KMS-11 (cell line): ENCODE data around the gene CTBS.

Experiments
- H2AFZ ChIP-seq: fragments of 200-600 bp; sonication (generic); 2 replicates; pipeline ENCODE4 v1.6.1; 2016; ENCODE audit warnings: antibody characterized with exemption, mixed run types, low read depth
- H3K27ac ChIP-seq: fragments of 200-600 bp; sonication (generic); 2 replicates; pipeline ENCODE4 v1.6.1; 2016; ENCODE audit warnings: mild to moderate bottlenecking, mixed run types
- H3K27me3 ChIP-seq: fragments of 200-600 bp; sonication (generic); 2 replicates; pipeline ENCODE4 v1.6.1; 2017; ENCODE audit warnings: mild to moderate bottlenecking, low read depth, mixed run types, moderate library complexity; ENCODE audit not compliant: insufficient read depth
- H3K36me3 ChIP-seq: fragments of 200-600 bp; sonication (generic); 2 replicates; pipeline ENCODE4 v1.6.1; 2017; ENCODE audit warnings: mild to moderate bottlenecking, mixed run types; ENCODE audit not compliant: insufficient read depth
- H3K4me1 ChIP-seq: fragments of 200-600 bp; sonication (generic); 2 replicates; pipeline ENCODE4 v1.6.1; 2016; ENCODE audit warnings: mild to moderate bottlenecking, low read depth, mixed run types; ENCODE audit not compliant: poor library complexity, severe bottlenecking
- H3K4me2 ChIP-seq: fragments of 200-600 bp; sonication (generic); 2 replicates; pipeline ENCODE4 v1.7.0; 2016; ENCODE audit warnings: mild to moderate bottlenecking, mixed run types
- H3K4me3 ChIP-seq: fragments of 200-600 bp; sonication (generic); IDR thresholded peaks from 2 replicates; pipeline ENCODE4 v1.6.1; 2017; ENCODE audit warnings: low read depth, low read length, mixed read lengths; ENCODE audit not compliant: insufficient read depth
- H3K79me2 ChIP-seq: fragments of 200-600 bp; sonication (generic); 2 replicates; pipeline ENCODE4 v1.6.1; 2016; ENCODE audit warnings: low read depth, mixed run types; ENCODE audit not compliant: insufficient read depth
- H3K9ac ChIP-seq: fragments of 200-600 bp; sonication (generic); 2 replicates; pipeline ENCODE4 v1.6.1; 2016; ENCODE audit warnings: mild to moderate bottlenecking, mixed run types
- H4K20me1 ChIP-seq: fragments of 200-600 bp; sonication (generic); 2 replicates; pipeline ENCODE4 v1.6.1; 2016; ENCODE audit warnings: mild to moderate bottlenecking, mixed run types; ENCODE audit not compliant: insufficient read depth
- TF ChIP-seq, protein P1 (sequence below): fragments of 200-600 bp; sonication (generic); conservative IDR thresholded peaks from 2 replicates; pipeline ENCODE4 v1.6.1; 2017; ENCODE audit warnings: low read depth, mild to moderate bottlenecking, antibody characterized with exemption, low read length, moderate library complexity, mixed read lengths

The CTBS gene

DNA sequence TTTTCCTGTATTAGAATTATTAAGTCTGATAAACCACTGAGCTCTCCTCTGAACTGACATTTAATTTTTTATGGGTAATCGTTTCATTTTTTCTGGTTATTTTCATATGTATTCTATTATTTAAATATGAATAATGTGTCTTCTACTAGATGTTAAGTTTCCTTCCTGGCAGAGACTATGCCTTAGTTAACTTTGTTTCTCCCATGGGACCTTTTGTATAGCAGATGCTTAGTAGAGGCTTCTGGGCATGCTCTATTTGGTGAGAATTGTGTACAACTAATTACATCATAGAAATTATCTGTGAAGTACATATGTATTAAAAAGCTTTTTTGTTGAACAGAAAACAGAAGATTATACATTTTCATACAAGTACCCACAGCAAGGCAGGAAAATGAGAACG, 23.4 kb downstream of the CTBS start:
- Histone ChIP-seq H3K27me3 (no peaks in the 10 kb centered on the region), H3K4me2 (no peak overlapping the region), H3K4me1 (no peaks in the 10 kb centered on the region), H3K27ac (no peak overlapping the region), H3K36me3 (no peaks in the 10 kb centered on the region), H3K9ac (no peak overlapping the region), H2AFZ (no peak overlapping the region), H3K79me2 (no peaks in the 10 kb centered on the region), H3K4me3 (no peak overlapping the region), H4K20me1 (no peaks in the 10 kb centered on the region)
- TF ChIP-seq, protein P1, sequence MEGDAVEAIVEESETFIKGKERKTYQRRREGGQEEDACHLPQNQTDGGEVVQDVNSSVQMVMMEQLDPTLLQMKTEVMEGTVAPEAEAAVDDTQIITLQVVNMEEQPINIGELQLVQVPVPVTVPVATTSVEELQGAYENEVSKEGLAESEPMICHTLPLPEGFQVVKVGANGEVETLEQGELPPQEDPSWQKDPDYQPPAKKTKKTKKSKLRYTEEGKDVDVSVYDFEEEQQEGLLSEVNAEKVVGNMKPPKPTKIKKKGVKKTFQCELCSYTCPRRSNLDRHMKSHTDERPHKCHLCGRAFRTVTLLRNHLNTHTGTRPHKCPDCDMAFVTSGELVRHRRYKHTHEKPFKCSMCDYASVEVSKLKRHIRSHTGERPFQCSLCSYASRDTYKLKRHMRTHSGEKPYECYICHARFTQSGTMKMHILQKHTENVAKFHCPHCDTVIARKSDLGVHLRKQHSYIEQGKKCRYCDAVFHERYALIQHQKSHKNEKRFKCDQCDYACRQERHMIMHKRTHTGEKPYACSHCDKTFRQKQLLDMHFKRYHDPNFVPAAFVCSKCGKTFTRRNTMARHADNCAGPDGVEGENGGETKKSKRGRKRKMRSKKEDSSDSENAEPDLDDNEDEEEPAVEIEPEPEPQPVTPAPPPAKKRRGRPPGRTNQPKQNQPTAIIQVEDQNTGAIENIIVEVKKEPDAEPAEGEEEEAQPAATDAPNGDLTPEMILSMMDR, result no peak

DNA sequence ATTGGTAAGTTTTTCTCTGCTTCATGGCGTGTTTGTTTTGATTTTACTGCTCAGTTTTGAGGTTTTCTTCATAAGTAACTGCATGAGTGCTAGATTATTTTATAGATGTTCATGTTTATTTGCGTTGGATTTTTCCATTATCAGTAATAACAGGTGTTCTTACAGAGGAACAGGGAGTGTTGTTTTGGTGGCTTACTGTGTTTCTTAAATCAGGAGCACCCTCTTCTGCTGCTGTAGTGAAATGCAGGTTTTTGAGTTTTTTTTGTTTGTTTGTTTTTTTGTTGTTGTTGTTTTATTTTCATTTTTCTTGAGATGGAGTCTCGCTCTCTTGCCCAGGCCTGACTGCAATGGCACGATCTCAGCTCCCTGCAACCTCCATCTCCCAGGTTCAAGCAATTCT, 32.6 kb downstream of the CTBS start:
- no peaks in the 10 kb centered on the region for H4K20me1 ChIP-seq
- no peak overlapping the region for H3K4me3 ChIP-seq
- H3K79me2 ChIP-seq, result no peaks in the 10 kb centered on the region
- TF ChIP-seq, protein P1, result 0 out of 2 replicates have a peak, but pooled peaks have one; percentile 12
- no peaks in the 10 kb centered on the region for H3K36me3 ChIP-seq
- no peaks in the 10 kb centered on the region for H3K27me3 ChIP-seq
- no peak overlapping the region for H3K9ac ChIP-seq
- no peak overlapping the region for H2AFZ ChIP-seq
- peaks cover 10% of the 10 kb centered on the region for H3K4me1 ChIP-seq
- no peak overlapping the region for H3K27ac ChIP-seq
- H3K4me2 ChIP-seq, result no peak overlapping the region

DNA sequence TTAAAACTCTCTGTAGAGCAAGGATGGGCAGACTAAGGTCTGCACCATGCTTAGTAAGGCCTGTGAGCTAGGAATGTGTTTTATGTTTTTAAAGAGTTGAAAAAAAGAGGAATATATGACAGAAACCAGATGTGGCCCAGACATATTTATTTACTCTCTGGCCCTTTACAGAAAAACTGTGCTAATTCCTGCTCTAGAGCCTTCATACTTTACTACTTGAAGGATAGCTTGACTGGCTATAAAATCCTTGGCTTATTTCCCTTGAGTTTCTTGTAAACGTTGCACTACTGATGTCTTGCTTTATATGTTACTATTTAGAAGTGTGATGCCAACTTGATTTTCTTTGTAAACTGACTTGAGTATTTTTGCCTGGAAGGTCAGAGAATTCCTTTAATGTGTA, 33.5 kb downstream of the CTBS start:
- H2AFZ ChIP-seq, result no peak overlapping the region
- no peak overlapping the region for H3K9ac ChIP-seq
- H3K36me3 ChIP-seq, result no peaks in the 10 kb centered on the region
- H3K27me3 ChIP-seq, result no peaks in the 10 kb centered on the region
- H3K4me1 ChIP-seq, result peaks cover 10% of the 10 kb centered on the region
- no peak overlapping the region for H3K4me3 ChIP-seq
- no peak overlapping the region for H3K4me2 ChIP-seq
- H4K20me1 ChIP-seq, result no peaks in the 10 kb centered on the region
- no peaks in the 10 kb centered on the region for H3K79me2 ChIP-seq
- TF ChIP-seq, protein P1, result no peak
- no peak overlapping the region for H3K27ac ChIP-seq

DNA sequence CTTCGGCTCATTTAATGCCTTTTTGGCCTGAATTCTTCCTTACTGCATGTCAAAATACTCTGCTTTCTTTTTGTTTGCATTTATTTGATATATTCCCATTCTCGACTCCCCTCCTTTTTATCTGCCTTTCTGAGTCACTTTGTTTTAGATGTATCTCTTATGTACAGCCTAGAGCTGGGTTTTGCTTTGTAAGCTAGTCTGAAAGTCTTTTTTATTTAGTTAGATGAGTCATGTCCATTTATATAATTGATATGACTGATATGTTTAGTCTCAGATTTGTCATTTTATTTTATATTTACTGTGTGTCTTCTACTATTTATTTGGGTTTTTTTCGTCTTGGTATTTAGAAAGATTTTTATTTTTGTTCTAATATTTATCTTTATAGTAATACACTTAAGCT, 34.3 kb downstream of the CTBS start:
- Histone ChIP-seq H3K36me3 (no peaks in the 10 kb centered on the region), H3K4me1 (peaks cover 10% of the 10 kb centered on the region), H3K79me2 (no peaks in the 10 kb centered on the region), H3K27ac (no peak overlapping the region), H2AFZ (no peak overlapping the region), H4K20me1 (no peaks in the 10 kb centered on the region), H3K4me3 (no peak overlapping the region), H3K4me2 (no peak overlapping the region), H3K27me3 (no peaks in the 10 kb centered on the region), H3K9ac (no peak overlapping the region)
- TF ChIP-seq, protein P1, result no peak
